Activated CD4-positive, alpha-beta T cell treated with anti-CD3 and anti-CD28 coated beads, Interleukin-2, Interleukin-6, amounts not matched to agents 100 ng/mL and 50 ng/mL, durations not matched to agents 16 hours and 8 hours (primary cell): ENCODE measurements around the gene COL1A2.

Experiments used
- DNase-seq: peaks from one replicate; pipeline ENCODE4 v3.0.0-alpha.2; 2020

The COL1A2 gene

GRCh38 chr7:94386416-94386815, 8.3 kb upstream of the COL1A2 start:
- DNase-seq, result no peak

GRCh38 chr7:94388540-94388939, 6.2 kb upstream of the COL1A2 start:
- no peak for DNase-seq

GRCh38 chr7:94389381-94389780, 5.3 kb upstream of the COL1A2 start:
- no peak for DNase-seq

GRCh38 chr7:94391726-94392392, 2.8 kb upstream of the COL1A2 start:
- no peak for DNase-seq

GRCh38 chr7:94392393-94392786, 2.3 kb upstream of the COL1A2 start:
- DNase-seq, result no peak

GRCh38 chr7:94393246-94394108, 1.2 kb upstream of the COL1A2 start:
- no peak for DNase-seq

- no peak for DNase-seq
Measured at GRCh38 chr7:94394109-94394436, 622 bp upstream of the COL1A2 start.

GRCh38 chr7:94395141-94396036, 694 bp downstream of the COL1A2 start:
- peak; percentile 67 for DNase-seq

- DNase-seq, result no peak
Measured at GRCh38 chr7:94396037-94396431, 1.3 kb downstream of the COL1A2 start.

GRCh38 chr7:94396596-94396995, 1.9 kb downstream of the COL1A2 start:
- no peak for DNase-seq

- DNase-seq, result no peak
Measured at GRCh38 chr7:94397722-94398121, 3.0 kb downstream of the COL1A2 start.

- no peak for DNase-seq
Measured at GRCh38 chr7:94398841-94399240, 4.1 kb downstream of the COL1A2 start.

- DNase-seq, result no peak
Measured at GRCh38 chr7:94400022-94400421, 5.3 kb downstream of the COL1A2 start.

- DNase-seq, result no peak
Measured at GRCh38 chr7:94400643-94401427, 6.1 kb downstream of the COL1A2 start.

- no peak for DNase-seq
Measured at GRCh38 chr7:94401428-94401814, 6.7 kb downstream of the COL1A2 start.

- DNase-seq, result no peak
Measured at GRCh38 chr7:94403546-94403945, 8.9 kb downstream of the COL1A2 start.

- no peak for DNase-seq
Measured at GRCh38 chr7:94405506-94405905, 10.8 kb downstream of the COL1A2 start.

GRCh38 chr7:94406696-94407095, 12.0 kb downstream of the COL1A2 start:
- DNase-seq, result no peak

- no peak for DNase-seq
Measured at GRCh38 chr7:94409200-94409948, 14.7 kb downstream of the COL1A2 start.

GRCh38 chr7:94410413-94411187, 15.9 kb downstream of the COL1A2 start:
- DNase-seq, result no peak

- no peak for DNase-seq
Measured at GRCh38 chr7:94411188-94411466, 16.4 kb downstream of the COL1A2 start.
